NK-92 treated with Interleukin-12 subunit alpha and Interleukin-12 subunit beta, amount 100 ng/mL, for 24 hours (cell line): Measurements from ENCODE around the gene PCDHGA1.
"Not testable (repeated sequence)": the region's sequence is repeated elsewhere in the genome, so short reads cannot be mapped to it uniquely, and the experiment has no call there.

Source experiments
- DNase-seq: peaks from one replicate; lab custom pipeline; 2025; lab: John Stamatoyannopoulos, UW

Gene PCDHGA1

GRCh38 chr5:141330299-141331080, at the start of gene PCDHGA1:
TSS of gene PCDHGA1 (plus strand) at chr5:141330514.
- DNase-seq = peak; percentile 22

- no peak for DNase-seq
Observed at GRCh38 chr5:141298376-141298775, 31.9 kb upstream of the PCDHGA1 start.

- DNase-seq = no peak
Observed at GRCh38 chr5:141303756-141304155, 26.6 kb upstream of the PCDHGA1 start, which contains the start of gene SLC25A2. TSS of gene SLC25A2 (minus strand) at chr5:141304049. CDS start at chr5:141303865, 184 bp downstream.

GRCh38 chr5:141306630-141307029, 23.7 kb upstream of the PCDHGA1 start:
- no peak for DNase-seq

- no peak for DNase-seq
Observed at GRCh38 chr5:141313711-141314110, 16.6 kb upstream of the PCDHGA1 start.

- DNase-seq = not testable (repeated sequence)
Observed at GRCh38 chr5:141316963-141317362, 13.4 kb upstream of the PCDHGA1 start.

GRCh38 chr5:141319202-141319601, 11.1 kb upstream of the PCDHGA1 start:
- DNase-seq = no peak

GRCh38 chr5:141319699-141320098, 10.6 kb upstream of the PCDHGA1 start:
- DNase-seq = no peak

- peak; percentile 88 for DNase-seq
Observed at GRCh38 chr5:141320225-141321169, 9.8 kb upstream of the PCDHGA1 start, which contains the start of gene TAF7. TSS of gene TAF7 (minus strand) at chr5:141320784. CDS start at chr5:141320044, 740 bp downstream.

GRCh38 chr5:141322261-141322660, 8.1 kb upstream of the PCDHGA1 start:
- no peak for DNase-seq

GRCh38 chr5:141326088-141326854, 4.0 kb upstream of the PCDHGA1 start:
- DNase-seq = no peak

- peak; percentile 65 for DNase-seq
Observed at GRCh38 chr5:141328231-141328630, 2.1 kb upstream of the PCDHGA1 start.

- DNase-seq = not testable (repeated sequence)
Observed at GRCh38 chr5:141332571-141332970, 2.3 kb downstream of the PCDHGA1 start.

- no peak for DNase-seq
Observed at GRCh38 chr5:141338538-141339306, 8.4 kb downstream of the PCDHGA1 start, which contains the start of gene PCDHGA2. TSS of gene PCDHGA2 (plus strand) at chr5:141338760.

- DNase-seq = not testable (repeated sequence)
Observed at GRCh38 chr5:141340781-141341354, 10.6 kb downstream of the PCDHGA1 start.

- no peak for DNase-seq
Observed at GRCh38 chr5:141342773-141343172, 12.5 kb downstream of the PCDHGA1 start.

- no peak for DNase-seq
Observed at GRCh38 chr5:141343242-141343952, 13.1 kb downstream of the PCDHGA1 start, which contains the start of gene PCDHGA3. TSS of gene PCDHGA3 (plus strand) at chr5:141343829. CDS start at chr5:141344034, 205 bp downstream.

GRCh38 chr5:141343953-141344463, 13.7 kb downstream of the PCDHGA1 start:
- DNase-seq = no peak

- DNase-seq = no peak
Observed at GRCh38 chr5:141345327-141345726, 15.0 kb downstream of the PCDHGA1 start.
